Femur (tissue), 1 donor: ENCODE results near the gene GPC6.

Experiments
- DNase-seq: peaks from one replicate; pipeline ENCODE4 v3.0.0-alpha.2; 2017

GPC6 gene

DNA sequence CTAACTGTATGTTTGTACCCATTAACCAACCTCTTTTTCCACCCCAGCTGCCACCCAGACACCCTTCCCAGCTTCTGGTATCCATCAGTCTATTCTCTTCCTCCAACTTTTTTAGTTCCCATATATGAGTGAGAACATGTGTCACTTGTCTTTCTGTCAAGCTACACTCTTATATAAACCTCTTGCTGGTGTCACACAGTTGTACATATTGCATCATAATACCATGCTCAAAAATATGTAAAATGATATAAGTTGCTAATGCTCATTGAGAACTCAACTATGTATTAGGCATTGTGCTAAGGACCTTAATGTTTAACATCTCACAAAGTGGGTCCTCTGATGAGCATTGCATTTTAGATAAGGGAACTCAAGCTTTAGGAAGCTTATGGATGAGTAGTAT, 395.4 kb downstream of the GPC6 start:
- no peak for DNase-seq

DNA sequence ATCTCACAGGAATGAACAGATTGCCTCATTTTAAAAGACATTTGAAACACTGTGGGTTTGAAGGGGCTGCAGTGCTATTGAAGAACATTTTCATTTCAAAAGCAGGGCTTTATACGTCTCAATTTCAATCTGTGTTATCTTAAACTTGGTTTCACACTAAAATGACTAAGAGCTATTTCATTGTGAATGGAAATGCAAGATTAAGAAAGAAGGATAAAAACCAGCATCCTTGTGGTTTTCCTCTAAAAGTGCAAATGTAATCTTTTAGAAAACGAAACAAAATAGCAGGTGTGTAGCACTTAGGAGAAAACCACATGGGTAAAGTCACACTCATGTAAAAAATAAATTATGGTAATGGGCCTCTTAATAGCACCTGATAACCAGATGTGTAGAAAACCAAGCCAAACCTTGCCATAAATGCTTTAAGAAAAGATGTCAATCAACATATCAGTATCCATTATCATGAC, 397.7 kb downstream of the GPC6 start:
- no peak for DNase-seq

DNA sequence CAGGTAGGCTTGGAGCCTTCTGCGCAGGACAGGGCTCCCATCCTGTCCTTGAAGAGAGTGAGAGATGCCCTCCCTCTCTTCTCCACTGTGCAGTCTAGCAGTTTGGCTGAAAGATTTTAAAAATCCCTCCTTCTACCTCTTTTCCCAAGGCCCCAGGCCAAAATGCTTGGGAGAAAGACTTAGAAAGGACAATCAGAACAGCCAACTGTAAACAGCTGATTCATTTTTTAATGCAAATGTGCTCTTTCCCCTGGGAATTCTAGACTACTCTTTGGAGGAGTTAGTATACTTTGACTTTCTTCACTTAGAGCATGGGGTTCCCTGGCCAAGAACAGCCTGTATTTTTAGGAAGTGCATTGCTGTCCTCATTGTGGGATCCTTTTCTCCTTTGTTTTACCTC, 398.9 kb downstream of the GPC6 start:
- DNase-seq: no peak

DNA sequence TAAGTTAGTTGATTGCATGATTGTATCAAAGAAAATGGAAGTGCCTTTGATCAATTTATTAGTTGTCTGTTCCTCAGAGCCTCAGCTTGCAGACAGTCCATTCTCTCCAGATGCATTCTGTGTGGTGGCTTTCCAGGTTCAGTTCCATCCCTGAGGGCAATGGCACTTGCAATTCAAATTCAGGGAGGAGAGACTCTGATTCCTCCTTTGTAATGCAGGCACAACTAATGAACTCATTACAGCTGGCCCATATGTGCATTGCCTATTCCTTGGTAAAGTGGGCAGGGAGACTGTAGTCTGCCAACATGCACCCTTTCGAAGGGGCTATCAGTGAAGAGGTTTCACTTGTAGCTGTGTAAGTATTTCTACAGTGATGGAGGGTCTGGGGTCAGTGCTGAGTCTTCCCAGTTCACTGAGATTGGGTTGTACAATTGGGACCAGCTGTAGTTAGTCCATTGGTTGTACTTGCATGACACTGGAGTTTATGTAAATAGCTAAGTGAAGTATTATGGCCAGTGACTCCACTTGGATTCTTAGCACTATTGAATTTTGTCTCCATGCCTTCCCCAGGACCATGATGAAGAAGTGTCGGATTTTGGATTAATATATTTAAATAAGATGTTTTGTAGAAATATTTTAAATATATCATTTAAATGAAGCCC, 401.7 kb downstream of the GPC6 start:
- no peak for DNase-seq

DNA sequence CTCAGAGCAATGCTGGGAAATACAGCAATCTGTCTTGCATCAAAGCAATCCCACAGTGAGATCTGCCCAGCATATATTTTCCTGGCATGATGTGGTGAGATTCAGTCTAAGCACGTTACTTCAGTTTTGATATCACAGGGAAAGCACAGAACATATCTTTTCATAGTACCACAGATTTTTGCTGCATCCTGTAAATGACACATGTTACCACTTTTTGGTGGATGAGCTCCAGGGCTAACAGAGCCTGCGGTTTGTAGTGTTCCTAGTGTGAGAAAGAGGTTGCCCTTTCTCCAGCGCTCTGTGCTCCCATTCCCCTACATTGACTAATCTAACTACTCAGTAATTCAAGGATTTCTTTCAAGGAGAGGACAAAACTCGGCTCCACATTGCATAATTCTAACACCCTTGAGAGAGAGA, 409.0 kb downstream of the GPC6 start:
- DNase-seq: peak; percentile 35

DNA sequence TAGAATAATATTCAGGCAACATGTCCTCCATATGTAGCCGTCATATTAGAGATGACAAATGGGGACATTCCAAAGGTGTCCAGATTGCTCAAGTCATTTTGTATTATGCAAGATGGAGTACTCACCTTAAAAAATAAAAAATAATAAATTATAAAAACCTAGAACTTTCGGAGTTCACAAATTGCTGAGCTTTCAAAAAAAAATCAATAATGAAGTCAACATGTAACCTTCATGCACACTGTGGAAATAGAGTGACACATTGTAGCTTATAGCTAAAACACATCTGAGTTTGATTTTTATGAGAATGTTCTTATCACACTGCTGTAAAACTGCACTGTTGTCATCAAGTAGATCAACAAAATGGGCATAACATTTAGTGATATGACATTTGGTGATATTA, 411.2 kb downstream of the GPC6 start:
- DNase-seq: no peak

DNA sequence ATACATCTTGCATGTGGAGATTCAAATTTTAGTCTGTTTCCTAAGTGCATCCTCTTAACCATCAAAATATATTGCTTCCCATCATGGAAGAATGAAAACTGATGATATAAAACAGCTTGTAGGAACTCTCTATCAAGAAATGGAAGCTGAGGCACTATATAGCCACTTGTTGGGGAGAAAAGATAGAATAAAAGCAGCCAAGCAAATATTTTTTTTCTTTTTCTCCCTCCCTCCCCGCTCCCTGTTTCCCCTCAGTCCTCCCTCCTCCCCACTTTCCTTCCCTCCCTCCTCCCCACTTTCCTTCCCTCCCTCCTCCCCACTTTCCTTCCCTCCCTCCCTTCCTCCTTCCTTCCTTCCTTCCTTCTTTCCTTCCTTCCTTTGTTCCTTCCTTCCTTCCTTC, 413.8 kb downstream of the GPC6 start:
- no peak for DNase-seq

DNA sequence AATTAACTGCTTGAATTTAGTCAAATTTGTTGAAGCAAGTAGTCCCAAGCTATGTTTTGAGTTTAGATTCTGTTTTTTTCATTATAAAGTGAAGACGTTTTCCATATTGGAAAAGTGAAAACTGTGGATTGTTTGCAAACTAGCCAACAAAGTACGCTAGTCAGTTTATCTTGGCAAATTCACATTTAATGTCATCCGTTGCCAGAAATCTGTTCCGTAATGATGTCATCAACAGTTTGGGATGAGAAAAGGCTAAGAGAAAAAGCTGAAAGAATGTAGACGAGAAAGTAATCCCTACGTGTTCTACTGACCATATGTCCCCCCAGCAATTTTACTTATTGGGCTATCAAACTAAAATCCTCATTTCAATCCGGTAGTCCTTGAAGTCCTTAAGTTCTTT, 419.6 kb downstream of the GPC6 start:
- no peak for DNase-seq

DNA sequence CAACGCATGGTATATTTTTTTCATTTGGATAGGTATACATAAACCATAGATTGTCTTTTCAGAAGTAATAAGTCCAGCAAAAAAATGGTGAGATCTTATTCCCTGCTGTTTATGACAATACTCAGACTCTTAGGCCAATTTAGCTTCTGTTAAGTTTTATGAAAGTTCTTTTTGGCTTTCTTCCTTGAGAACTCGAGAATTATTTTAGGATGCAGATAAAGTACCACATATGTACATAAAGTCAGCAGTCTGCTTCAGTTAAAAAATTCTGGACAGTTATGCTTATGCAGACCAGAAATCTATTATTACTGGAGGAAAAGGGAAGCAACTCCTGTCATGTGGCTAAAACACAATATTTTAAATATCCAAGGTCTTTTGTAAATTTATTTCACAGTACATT, 422.9 kb downstream of the GPC6 start:
- DNase-seq: no peak

DNA sequence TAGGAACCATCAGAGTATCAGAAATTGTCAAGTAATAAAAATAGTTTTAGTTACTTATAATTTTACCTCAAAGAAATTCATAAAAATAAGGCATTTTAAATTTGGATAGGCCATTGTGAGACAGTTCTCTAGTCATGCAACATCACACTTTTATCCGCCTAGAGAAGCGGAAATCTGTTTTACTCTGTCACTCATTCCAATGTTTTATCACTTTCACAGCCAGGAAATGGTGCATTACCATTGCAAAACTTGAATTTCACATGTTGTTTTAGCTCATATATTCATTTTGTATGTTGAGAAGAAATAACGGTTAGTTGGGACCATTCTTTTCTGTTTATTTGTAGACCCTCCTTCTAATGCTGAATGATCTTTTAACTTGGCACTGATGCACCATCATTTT, 427.2 kb downstream of the GPC6 start:
- DNase-seq: no peak

DNA sequence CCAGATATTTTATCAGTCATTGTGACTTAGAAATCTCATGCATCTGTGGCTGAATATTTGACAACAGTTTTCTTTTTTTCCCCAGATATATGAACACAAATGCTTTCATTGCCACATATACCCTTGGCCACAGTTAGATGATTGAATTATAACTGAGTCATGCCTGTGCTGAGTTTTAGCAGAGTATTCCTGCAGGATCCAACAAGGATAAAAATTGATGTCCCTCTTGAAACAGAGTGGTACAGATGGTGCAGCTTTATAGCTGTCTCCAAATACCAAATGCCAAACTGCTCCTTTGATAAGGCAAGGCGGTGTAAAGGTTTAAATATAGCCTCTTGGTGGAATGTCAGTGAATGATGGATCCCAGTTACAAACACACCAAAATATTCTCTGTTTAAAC, 428.5 kb downstream of the GPC6 start:
- no peak for DNase-seq

DNA sequence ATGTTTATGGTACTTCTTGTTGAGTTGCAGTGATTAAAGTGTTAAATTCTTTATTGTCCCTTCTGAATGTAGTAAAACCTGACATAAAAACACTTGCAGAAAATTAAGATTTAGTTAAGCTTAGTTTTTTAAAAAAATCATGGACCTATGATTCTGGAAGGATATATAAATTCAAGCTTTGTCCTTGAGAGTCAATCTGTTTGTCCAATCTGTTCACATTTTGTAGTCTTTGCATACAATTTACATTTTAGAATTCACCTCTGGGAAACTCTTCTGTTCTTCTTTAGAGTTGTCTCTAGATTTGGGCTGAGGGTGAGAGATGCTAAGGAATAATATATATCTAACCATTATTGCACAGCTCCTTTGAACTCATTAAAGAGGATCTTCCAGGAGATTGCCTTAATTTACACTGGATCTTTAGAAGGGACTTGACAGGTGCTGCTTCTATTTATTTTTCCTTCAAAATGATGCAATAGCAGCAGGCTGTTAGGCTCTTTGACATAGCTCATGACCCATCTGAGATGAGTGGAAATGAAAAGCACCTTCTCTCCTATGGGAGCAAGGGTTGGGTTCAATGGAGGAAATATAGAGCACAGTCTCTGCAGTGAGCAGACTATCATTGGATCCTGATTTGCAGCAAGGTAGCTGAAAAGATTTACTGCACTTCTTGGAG, 433.9 kb downstream of the GPC6 start:
- no peak for DNase-seq

DNA sequence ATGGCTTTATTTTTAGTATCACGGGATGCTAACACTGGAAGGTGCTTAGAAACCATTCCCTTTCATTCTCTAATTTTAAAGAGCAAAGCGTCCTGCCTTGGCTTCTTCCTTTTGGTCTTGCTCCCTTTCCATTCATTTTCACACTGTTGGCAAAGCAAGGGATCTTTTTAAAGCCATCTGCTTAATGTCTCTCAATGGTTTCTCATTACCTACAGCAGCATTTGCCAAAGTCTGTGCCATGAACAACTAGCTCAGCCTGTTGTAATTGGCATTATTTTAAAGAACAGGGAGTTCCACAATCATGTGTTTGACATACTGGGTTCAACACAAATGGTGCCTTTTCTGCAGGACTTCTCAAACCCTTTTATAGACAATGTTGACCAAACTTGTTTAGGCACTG, 444.3 kb downstream of the GPC6 start:
- no peak for DNase-seq

DNA sequence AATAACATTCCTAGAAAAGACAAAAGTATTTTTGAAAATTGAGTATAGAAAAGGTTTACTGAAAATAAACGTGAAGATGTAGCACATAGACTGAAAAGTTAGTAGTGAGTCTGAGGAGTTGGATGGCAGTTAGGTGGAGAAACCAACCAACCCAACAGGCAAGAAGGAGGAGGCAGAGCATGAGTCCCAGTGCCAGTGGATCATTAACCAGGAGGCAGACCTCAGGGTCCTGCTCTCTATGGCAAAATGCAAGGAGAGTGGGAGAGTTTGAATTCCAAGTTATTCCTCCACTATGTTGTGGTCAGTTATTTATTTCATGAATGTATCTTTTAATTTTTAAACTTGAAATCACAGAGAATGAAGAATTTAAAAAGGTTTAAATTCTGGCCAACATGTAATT, 446.4 kb downstream of the GPC6 start:
- no peak for DNase-seq

DNA sequence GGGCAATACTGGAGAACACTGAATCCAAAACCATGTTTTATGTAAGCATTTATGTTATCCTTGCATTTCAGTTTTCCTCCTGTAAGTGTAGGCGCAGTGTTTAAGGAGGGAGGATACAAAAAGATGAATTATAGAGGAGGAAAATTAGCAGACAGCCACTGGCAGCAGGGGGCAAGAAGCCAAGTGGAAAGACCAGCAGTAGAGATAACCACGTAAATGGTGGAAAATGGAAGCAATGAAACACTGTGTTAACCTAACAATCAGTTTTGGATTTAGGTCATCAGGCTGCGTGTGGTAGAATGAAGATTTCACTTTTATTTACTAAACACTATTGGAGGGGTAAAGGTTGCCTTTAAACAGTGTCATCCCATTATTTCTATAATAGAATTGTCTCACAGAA, 447.3 kb downstream of the GPC6 start:
- DNase-seq: no peak

DNA sequence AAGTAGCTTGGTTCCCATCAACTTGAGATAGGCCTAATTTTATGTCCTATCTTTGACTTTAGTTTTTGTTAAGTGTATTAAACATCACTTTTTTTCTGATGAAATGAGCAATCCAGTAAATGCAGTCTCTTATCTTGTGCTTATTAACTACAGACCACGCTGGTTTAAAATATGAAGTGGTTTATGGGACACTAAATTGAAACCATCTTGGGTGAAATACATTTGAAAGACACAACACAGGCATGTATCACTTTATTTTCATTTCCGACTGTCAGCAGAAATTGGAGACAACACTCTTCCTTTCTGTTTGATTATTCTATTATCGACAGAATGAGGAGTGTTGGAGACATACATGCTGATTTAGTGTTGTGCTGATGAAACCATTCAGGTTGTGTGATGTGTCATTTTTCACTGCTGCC, 447.7 kb downstream of the GPC6 start:
- DNase-seq: no peak

DNA sequence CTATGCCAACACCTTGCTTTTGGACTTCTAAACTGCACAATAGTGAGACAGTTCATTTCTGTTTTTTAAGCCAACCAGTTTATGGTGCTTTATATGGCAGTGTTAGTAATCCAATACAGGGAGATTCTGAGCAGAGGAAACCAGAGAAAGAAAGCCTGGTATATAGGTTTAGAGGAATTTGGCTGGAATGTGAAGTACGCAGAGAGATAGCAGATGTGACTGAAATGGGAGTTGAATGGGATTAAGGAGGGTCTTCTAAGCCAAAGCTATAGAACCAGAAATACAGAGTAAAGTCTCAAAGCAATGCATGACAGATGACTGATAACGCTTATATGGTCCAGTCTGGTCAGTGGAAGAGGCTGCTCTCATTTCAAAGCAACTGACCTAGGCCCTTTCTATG, 453.7 kb downstream of the GPC6 start:
- DNase-seq: no peak

DNA sequence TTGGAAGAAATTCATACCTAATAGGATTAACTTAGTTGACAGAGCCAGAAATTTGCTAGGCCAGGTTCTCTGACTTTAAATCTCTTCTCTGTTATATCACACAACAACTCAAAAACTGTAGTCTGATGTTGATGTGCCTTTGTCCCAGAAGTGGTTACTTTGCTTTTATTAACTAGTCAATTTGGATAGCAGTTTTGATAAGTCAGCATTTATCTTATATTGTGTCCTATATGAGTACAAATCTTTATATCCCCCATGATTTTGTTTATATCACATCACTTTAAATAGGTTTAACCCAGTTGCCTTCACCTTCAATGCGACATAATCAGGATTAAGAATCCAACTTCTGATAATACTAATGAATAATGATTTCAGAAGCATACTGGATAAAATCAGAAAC, 459.3 kb downstream of the GPC6 start:
- no peak for DNase-seq

DNA sequence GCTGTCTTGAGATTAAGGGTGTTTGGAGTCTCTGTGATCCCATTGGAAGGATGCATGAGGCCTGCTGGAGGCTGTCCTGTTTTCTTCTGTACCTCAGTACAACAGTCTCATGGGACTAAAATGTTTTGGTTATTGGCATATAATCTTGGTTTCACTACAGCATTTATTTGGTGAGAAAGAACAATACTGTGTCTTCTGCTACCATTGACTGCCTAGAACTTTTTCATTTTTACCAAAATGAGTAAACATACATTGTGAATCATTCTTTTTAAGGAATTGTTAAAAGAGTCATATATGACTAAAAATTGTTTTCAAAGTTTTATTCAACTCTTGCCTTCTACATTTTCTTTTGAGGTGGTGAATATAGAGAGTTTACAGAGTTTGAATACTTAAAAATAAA, 459.8 kb downstream of the GPC6 start:
- no peak for DNase-seq

DNA sequence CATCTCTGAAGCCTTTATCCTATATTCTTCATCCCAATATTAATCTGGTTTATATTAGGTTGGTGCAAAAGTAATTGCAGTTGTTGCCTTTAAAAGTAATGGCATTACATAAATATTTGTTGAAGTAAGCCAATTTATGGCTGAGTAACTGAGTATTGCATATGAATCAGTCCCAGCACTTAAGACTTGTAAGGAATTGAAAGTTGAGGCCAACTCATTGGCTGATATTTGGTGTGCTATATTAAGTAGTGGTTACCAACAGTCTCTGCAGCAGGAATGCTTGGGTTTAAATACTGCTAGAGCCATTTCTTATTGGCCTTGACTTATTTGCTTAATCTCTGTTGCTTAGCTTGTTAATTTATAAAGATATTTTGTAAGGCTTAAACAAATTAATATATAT, 460.7 kb downstream of the GPC6 start:
- DNase-seq: no peak

DNA sequence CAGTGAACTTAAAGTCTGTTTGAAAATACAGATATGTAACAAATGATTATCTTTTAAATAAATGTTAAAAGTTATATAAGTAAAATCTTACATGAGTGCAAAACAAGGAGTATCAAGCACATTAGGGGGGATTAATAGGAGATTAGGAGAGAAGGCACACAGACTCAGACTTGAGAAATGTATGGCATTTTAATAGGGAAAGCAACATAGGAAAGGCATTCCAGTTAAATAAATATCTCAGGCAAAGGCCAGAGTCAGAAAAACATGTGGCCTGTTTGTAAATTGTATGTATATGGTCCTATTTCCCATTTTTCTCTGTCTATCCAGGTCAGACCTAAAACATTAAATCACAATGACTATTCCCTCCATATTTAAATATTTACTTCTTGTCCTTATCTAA, 462.7 kb downstream of the GPC6 start:
- DNase-seq: no peak

DNA sequence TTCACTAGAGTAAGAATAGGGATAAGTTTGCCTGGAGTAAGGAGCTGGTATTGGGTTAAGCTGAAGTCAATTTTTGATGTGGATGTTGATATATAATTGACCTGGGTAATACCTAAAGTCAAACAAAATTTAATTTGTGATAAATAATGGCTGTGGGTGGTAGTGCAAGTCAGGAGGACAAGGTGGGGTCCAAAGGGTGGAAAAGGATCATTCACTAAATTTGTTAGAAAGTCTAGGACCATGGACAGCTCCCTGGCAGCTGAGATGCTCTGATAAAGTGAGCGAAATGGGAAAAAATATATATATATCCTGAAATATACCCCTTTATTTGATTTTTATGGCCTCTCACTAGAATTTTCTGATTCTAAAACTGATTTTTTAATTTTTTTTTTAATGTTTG, 463.5 kb downstream of the GPC6 start:
- DNase-seq: peak; percentile 32

DNA sequence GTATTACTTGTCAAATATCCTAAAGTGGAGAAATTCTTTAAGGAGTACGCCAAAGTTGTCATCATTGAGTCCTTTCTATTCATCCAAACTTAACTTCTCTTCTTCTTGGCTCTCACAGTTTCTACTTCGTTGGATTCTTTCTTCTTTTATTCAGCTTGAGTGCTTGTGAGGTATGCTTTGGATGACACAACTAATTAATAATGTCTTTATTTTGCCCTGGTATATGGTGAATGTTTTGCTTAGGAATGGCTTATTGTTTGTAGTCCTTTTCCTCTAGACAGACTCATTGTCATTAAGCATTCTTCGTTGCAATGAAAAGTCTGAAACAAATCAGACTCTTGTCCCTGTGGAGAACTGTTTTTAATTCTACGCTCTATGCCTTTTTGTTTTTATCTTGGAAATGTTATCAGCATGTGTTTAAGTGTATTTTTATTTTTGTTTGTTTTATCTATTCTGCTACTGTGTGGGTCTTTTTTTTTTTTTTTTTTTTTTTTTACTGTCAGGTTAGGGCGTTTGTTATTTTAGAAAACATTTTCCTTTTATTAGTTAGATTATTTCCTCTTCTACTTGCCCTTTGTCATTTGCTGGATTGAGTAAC, 471.5 kb downstream of the GPC6 start:
- no peak for DNase-seq

DNA sequence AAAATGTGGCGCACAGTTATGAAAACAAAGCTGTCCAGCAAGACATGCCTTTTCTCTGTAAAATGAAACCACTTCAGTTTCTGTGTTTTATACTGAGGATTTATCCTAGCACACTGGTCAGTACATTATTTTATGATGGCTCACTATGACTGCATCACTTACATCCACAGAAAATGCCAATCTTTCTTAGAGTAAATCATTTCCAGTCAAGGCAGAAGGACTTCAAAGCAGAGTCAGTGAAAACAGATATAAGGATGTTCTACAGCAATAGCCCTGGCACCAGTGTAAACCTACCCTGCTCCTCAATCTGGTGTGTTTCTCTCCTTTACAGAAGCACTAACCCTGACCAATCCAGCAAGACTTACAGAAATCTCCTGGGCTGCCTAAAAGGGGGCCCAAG, 473.5 kb downstream of the GPC6 start:
- no peak for DNase-seq
